GM13977 (cell line): ENCODE measurements around the gene MIOX.
"Not testable (repeated sequence)": the region's sequence is repeated elsewhere in the genome, so short reads cannot be mapped to it uniquely, and the experiment has no call there.

ENCODE experiments used
- DNase-seq: peaks from one replicate; pipeline ENCODE4 v3.0.0; 2012; ENCODE audit warnings: low spot score
- in situ Hi-C: fragments of 300-500 bp; cut with MboI; formaldehyde crosslinking; loops from one replicate; pipeline ENCODE4 v1.12.0; 2022; ENCODE audit warnings: low sequenced_read_pairs, low pct_unique_long_range_greater_than_20kb, mixed read lengths, inconsistent platforms; ENCODE audit not compliant: unreplicated experiment
- TF ChIP-seq, protein P1 (sequence below): IDR thresholded peaks from 2 replicates; pipeline ENCODE4 v1.5.1; 2012; ENCODE audit warnings: mild to moderate bottlenecking, control low read depth; ENCODE audit not compliant: insufficient read depth; ENCODE audit errors: extremely low read depth, missing control alignments

MIOX gene

GRCh38 chr22:50518606-50519005 is 31.9 kb downstream of the MIOX start:
- DNase-seq, result no peak
- TF ChIP-seq, protein P1, sequence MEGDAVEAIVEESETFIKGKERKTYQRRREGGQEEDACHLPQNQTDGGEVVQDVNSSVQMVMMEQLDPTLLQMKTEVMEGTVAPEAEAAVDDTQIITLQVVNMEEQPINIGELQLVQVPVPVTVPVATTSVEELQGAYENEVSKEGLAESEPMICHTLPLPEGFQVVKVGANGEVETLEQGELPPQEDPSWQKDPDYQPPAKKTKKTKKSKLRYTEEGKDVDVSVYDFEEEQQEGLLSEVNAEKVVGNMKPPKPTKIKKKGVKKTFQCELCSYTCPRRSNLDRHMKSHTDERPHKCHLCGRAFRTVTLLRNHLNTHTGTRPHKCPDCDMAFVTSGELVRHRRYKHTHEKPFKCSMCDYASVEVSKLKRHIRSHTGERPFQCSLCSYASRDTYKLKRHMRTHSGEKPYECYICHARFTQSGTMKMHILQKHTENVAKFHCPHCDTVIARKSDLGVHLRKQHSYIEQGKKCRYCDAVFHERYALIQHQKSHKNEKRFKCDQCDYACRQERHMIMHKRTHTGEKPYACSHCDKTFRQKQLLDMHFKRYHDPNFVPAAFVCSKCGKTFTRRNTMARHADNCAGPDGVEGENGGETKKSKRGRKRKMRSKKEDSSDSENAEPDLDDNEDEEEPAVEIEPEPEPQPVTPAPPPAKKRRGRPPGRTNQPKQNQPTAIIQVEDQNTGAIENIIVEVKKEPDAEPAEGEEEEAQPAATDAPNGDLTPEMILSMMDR, result no peak
- in situ Hi-C loops, result no loop called here

DNA sequence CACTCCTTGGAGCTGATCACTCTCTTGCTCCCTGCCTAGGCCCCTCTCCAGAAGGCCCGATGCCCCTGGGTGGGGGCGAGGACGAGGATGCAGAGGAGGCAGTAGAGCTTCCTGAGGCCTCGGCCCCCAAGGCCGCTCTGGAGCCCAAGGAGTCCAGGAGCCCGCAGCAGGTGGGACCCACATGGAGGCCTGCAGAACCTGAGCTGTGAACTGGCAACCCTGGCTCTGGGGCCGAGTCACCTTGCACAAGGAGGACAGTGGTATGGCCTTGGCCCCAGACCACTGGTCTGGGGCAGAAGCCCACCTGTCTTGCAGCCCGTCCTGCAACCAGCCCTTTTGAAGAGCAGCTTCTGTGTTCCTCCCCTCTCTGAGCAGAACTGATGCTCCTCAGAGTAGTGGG is 32.5 kb downstream of the MIOX start:
- DNase-seq, result no peak
- in situ Hi-C loops, result no loop called here
- TF ChIP-seq, protein P1, result no peak

GRCh38 chr22:50520184-50520583 is 33.5 kb downstream of the MIOX start:
- DNase-seq, in situ Hi-C loops: not testable (repeated sequence)

- TF ChIP-seq, protein P1, result no peak
- in situ Hi-C loops, result no loop called here
- DNase-seq, result no peak
Observed at GRCh38 chr22:50520826-50521453, 34.3 kb downstream of the MIOX start.

GRCh38 chr22:50521710-50522109 is 35.1 kb downstream of the MIOX start:
- DNase-seq, result no peak
- in situ Hi-C loops, result no loop called here
- TF ChIP-seq, protein P1, result no peak

GRCh38 chr22:50522208-50522805 is 35.6 kb downstream of the MIOX start:
- in situ Hi-C loops, result no loop called here
- DNase-seq, result no peak
- TF ChIP-seq, protein P1, result no peak

DNA sequence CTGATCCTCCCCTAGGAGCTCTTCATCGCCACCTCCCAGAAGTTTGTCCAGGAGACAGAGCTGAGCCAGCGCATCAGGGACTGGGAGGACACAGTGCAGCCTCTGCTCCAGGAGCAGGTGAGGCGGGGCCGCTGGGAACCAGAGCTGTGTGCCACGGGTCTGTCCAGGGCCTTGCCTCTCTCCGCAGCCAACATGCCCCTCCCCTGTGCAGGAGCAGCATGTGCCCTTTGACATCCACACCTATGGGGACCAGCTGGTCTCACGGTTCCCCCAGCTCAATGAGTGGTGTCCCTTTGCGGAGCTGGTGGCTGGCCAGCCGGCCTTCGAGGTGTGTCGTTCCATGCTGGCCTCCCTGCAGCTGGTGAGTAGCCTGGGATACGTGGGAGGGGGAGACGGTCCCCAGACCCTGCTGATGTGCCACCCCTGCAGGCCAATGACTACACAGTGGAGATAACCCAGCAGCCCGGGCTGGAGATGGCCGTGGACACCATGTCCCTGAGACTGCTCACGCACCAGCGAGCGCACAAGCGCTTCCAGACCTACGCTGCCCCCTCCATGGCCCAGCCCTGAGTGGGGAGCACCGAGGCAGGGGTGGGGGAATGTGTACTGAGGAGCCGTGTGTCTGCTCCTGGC is 36.3 kb downstream of the MIOX start:
- DNase-seq, result no peak
- TF ChIP-seq, protein P1, result no peak
- in situ Hi-C loops, result no loop called here
